ENCODE data around the gene ATP6AP1.

The ATP6AP1 gene

GRCh38 chrX:154472685-154473632 lies 44.5 kb downstream of the ATP6AP1 start:
- no peak for DNase-seq

DNA sequence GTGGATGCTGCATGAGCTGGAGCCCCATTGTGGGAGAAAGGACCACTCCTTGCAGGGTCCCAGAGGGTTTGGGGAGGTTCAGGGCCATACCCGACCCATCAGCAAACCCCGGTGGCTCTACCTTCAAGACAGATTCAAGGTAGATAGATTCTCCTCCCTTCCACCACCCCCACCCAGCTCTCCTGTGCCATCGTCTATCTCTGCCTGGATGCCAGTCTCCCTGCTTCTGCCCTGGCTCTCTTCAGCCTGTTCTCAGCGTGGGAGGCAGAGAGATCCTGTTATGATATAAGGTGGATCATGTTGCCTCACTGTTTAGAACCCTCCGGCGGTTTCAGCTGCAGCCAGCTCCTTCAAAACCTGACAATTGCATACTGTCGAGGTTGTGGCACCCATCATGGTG lies 45.2 kb downstream of the ATP6AP1 start:
- DNase-seq = no peak

- DNase-seq = no peak
Measured at GRCh38 chrX:154476821-154477220, 48.3 kb downstream of the ATP6AP1 start.

DNA sequence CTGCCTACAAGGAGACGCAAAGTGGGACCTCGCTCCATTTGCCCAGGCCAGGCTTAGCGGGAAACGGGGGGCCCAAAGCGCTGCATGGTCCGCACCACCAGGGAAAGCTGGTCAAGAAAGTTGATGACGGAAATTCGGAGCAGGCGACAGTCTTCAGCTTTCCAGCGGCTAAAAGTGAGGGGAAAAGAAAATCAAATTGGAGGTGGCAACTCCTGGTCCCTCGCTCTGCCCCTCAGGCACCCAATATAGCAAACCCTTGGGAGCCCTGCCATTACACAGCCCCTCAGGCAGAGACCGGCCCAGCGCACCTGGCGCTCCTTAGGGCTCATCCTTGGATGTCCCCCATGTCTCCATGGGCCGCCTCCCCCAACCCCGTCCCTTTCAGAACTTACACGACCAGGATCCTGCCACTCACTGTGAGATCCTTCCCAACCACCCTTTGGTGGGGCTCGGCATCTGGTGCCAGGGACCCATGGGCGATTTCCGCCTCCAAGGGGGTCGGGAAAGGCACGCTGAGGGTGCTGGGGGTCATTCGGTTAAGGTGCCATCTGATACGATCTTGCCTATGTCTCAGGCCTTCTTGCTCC lies 49.5 kb downstream of the ATP6AP1 start:
- no peak for DNase-seq

- DNase-seq = peak; percentile 74
Measured at GRCh38 chrX:154478728-154479622, 50.5 kb downstream of the ATP6AP1 start, which contains the start of gene LAGE3. Gene LAGE3, minus strand, starts transcription at chrX:154479281. Its CDS starts 366 bp downstream, at chrX:154478915.

- no peak for DNase-seq
Measured at GRCh38 chrX:154481195-154481594, 52.7 kb downstream of the ATP6AP1 start.

DNA sequence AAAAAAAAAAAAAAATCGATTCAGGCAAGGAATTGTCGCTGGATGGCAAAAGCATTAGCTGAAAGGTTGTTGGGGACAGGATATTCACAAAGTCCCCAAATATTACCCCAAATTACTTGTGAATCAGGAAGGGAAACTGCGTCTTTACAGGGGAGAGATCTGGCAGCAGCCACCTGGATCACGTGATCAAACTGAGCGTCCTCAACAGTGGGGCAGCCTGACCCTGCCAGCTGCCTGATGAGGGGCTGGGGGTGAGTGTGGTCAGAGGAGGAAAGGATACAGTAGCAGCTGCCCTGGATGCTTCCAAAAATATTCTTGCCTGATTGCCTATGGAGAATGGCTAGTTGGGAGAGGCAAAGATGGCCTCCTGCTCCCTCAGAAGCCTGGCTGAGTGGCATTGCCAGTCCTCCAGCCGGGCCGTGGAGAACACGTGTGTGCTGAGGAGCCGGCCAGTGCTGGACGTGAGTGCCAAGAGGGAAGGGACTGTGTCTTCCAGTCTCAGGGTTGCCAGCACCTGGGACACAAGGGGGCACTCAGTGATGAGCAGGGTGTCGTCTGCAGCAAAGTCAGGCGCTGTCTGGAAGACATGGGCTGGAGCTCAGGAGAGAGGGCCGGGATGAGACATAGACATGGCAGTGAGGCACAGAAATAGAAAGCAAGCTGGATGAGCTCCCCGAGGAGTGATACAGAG lies 53.6 kb downstream of the ATP6AP1 start:
- DNase-seq = no peak

GRCh38 chrX:154482786-154483185 lies 54.3 kb downstream of the ATP6AP1 start:
- DNase-seq = no peak

DNA sequence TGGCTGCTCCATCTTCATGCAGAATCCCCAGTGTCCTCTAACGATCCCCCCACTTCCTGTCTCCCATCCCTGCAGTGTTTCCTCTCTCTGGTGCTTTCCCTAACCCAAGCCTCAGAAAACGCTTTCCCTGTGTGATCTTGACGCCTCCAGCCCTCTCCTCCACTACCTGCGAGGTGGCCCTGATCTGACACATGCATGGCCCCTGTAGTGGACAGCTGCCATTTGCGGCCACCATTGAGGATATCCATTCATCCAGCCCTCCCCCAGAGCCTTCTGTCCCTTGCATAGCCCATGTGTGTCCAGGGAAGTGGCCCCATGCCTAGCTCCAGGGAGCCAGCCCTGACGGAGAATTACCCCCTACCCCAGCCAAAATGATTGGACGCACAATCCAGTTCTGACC lies 54.8 kb downstream of the ATP6AP1 start:
- no peak for DNase-seq

- no peak for DNase-seq
Measured at GRCh38 chrX:154484255-154485149, 56.0 kb downstream of the ATP6AP1 start.

- DNase-seq = no peak
Measured at GRCh38 chrX:154485150-154486051, 56.9 kb downstream of the ATP6AP1 start.

DNA sequence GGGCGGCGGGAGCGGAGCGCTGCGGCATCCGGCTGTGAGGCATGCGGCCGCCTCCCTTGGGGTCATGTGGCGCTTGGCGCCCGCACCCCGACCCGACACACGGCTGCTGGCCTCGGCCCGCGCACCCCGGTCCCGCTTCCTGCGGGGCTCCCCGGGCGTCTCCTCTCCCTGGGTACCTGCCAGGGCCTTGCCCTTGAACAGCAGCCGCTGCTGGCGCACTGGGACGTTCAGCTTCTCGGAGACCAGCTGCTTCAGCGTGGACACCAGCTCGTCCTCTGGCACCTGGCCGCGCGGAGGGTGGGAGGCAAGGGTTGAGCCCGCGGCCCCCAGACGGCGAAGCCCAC lies 57.5 kb downstream of the ATP6AP1 start:
- DNase-seq = no peak
